Muscle of leg (tissue), 16 donors: ENCODE measurements around the gene CCDC201. TPM values are rescaled to one million over a fixed set of nuclear protein-coding genes. Genes with fewer than 3 reads are reported as not detected.

Experiments used
- DNase-seq: peaks from one replicate; pipeline ENCODE4 v3.0.0; 2013
- H3K27ac ChIP-seq: one replicate; pipeline ENCODE4 v1.5.1; 2013; ENCODE audit warnings: mild to moderate bottlenecking, low read length, control low read depth
- H3K27me3 ChIP-seq: one replicate; pipeline ENCODE4 v1.6.1; 2013; ENCODE audit warnings: low read length; ENCODE audit not compliant: control insufficient read depth, insufficient read depth
- H3K36me3 ChIP-seq: one replicate; pipeline ENCODE4 v1.6.1; 2013; ENCODE audit warnings: low read length; ENCODE audit not compliant: control insufficient read depth, insufficient read depth
- H3K4me1 ChIP-seq: one replicate; pipeline ENCODE4 v1.6.1; 2013; ENCODE audit warnings: low read length; ENCODE audit not compliant: control insufficient read depth, insufficient read depth
- H3K4me3 ChIP-seq: one replicate; pipeline ENCODE4 v1.5.1; 2013; ENCODE audit warnings: low read length, control low read depth
- H3K9me3 ChIP-seq: replicated peaks from 2 replicates; pipeline ENCODE4 v1.6.1; 2013; ENCODE audit warnings: low read depth, low read length; ENCODE audit not compliant: control insufficient read depth
- WGBS: methylation state at CpG from one replicate; pipeline ENCODE4 v1.1.5; 2013; ENCODE audit warnings: missing lambda C conversion rate; ENCODE audit not compliant: insufficient coverage; 5-methylcytosine and 5-hydroxymethylcytosine counted together
- long read RNA-seq, 11 donors: transcript quantifications; one replicate each; lab custom pipeline, GENCODE V29; 2026
- polyA plus RNA-seq, 8 donors: library from polyadenylated mRNA; unstranded; fragments of 120-200 nt; gene quantifications; one replicate each; pipeline versions ENCODE4 v1.2.1 to v1.2.3, GENCODE V29; 2013; ENCODE audit warnings: inconsistent platforms in 1 of 8, low replicate concordance in 1 of 8; ENCODE audit not compliant: insufficient read length in 8 of 8, insufficient read depth in 1 of 8
- total RNA-seq: library from RNA; stranded (reverse); fragments of 120-200 nt; gene quantifications from one replicate; pipeline ENCODE4 v1.2.4, GENCODE V29; 2013

The CCDC201 gene
- total RNA-seq (not detected), polyA plus RNA-seq (under 1 TPM in 1 of 8 donors, not detected in 7; 0.09 TPM)
- long read RNA-seq, donor 1 = 0 reads
- long read RNA-seq, donor 2 = 0 reads
- long read RNA-seq, donor 3 = 0 reads
- long read RNA-seq, donor 4 = 0 reads
- long read RNA-seq, donor 5 = 0 reads
- long read RNA-seq, donor 6 = 0 reads
- long read RNA-seq, donor 7 = 0 reads
- long read RNA-seq, donor 8 = 0 reads
- long read RNA-seq, donor 9 = 0 reads
- long read RNA-seq, donor 10 = 0 reads
- long read RNA-seq, donor 11 = 0 reads

GRCh38 chr7:45873035-45873354 lies at the start of gene CCDC201:
CCDC201 (minus strand) TSS chr7:45873082; CDS start chr7:45873007, 75 bp downstream.
- peaks cover 3% of the 10 kb centered on the region for H3K27me3 ChIP-seq
- peaks cover under 1% of the 10 kb centered on the region for H3K9me3 ChIP-seq
- H3K36me3 ChIP-seq = no peaks in the 10 kb centered on the region
- H3K4me3 ChIP-seq = no peak within 1 kb of the TSS
- H3K4me1 ChIP-seq = no peaks in the 10 kb centered on the region
- no peak within 1 kb of the TSS for H3K27ac ChIP-seq
- no peak for DNase-seq
- 63% methylated on average over 2 of the region's 7 CpGs for WGBS

GRCh38 chr7:45921699-45922519 lies 49.0 kb upstream of the CCDC201 start:
- WGBS = under 1% methylated on average over 21 of the region's 36 CpGs
- H3K27me3 ChIP-seq = peaks cover 31% of the 10 kb centered on the region
- H3K4me1 ChIP-seq = peaks cover 44% of the 10 kb centered on the region
- peaks cover 3% of the 10 kb centered on the region for H3K36me3 ChIP-seq
- peak; percentile 93 for DNase-seq
- peak overlapping the region; percentile 48 for H3K4me3 ChIP-seq
- peak overlapping the region; percentile 88 for H3K27ac ChIP-seq
- H3K9me3 ChIP-seq = no peaks in the 10 kb centered on the region

- Histone ChIP-seq H3K9me3 (no peaks in the 10 kb centered on the region), H3K27me3 (peaks cover 31% of the 10 kb centered on the region), H3K4me1 (peaks cover 44% of the 10 kb centered on the region), H3K36me3 (peaks cover 8% of the 10 kb centered on the region), H3K27ac (peak overlapping the region; percentile 85), H3K4me3 (peak overlapping the region; percentile 48)
- peak; percentile 49 for DNase-seq
- under 1% methylated on average over 30 of the region's 31 CpGs for WGBS
These were observed 48.5 kb upstream of the CCDC201 start for GRCh38 chr7:45921381-45921698.

GRCh38 chr7:45920502-45921380 lies 47.9 kb upstream of the CCDC201 start, which contains the start of gene IGFBP3:
IGFBP3 (minus strand) TSS chr7:45921272; CDS start chr7:45921140, 132 bp downstream.
- Histone ChIP-seq H3K27ac (peak within 1 kb of the TSS; percentile 85), H3K4me3 (peak within 1 kb of the TSS; percentile 65), H3K4me1 (peaks cover 44% of the 10 kb centered on the region), H3K27me3 (peaks cover 31% of the 10 kb centered on the region), H3K36me3 (peaks cover 14% of the 10 kb centered on the region), H3K9me3 (no peaks in the 10 kb centered on the region)
- DNase-seq = peak; percentile 89
- WGBS = under 1% methylated on average over 110 of the region's 111 CpGs

GRCh38 chr7:45919993-45920459 lies 47.1 kb upstream of the CCDC201 start:
- DNase-seq = peak; percentile 42
- H3K36me3 ChIP-seq = peaks cover 20% of the 10 kb centered on the region
- H3K9me3 ChIP-seq = no peaks in the 10 kb centered on the region
- peak overlapping the region; percentile 65 for H3K4me3 ChIP-seq
- 4% methylated on average over 10 of the region's 19 CpGs for WGBS
- peaks cover 44% of the 10 kb centered on the region for H3K4me1 ChIP-seq
- H3K27me3 ChIP-seq = peaks cover 31% of the 10 kb centered on the region
- peak overlapping the region; percentile 79 for H3K27ac ChIP-seq

- H3K4me1 ChIP-seq = peaks cover 44% of the 10 kb centered on the region
- peak overlapping the region; percentile 65 for H3K4me3 ChIP-seq
- 14% methylated on average over 1 of the region's 9 CpGs for WGBS
- H3K27me3 ChIP-seq = peaks cover 31% of the 10 kb centered on the region
- H3K9me3 ChIP-seq = no peaks in the 10 kb centered on the region
- peaks cover 27% of the 10 kb centered on the region for H3K36me3 ChIP-seq
- H3K27ac ChIP-seq = peak overlapping the region; percentile 79
- peak; percentile 81 for DNase-seq
These were observed 46.4 kb upstream of the CCDC201 start for GRCh38 chr7:45919231-45919784.

- Histone ChIP-seq H3K27me3 (peaks cover 31% of the 10 kb centered on the region), H3K27ac (peak overlapping the region; percentile 79), H3K4me3 (peak overlapping the region; percentile 65), H3K4me1 (peaks cover 44% of the 10 kb centered on the region), H3K9me3 (no peaks in the 10 kb centered on the region), H3K36me3 (peaks cover 32% of the 10 kb centered on the region)
- no CpG with 5 or more reads among the region's 2 CpGs for WGBS
- DNase-seq = no peak
These were observed 45.7 kb upstream of the CCDC201 start for GRCh38 chr7:45918556-45918955.

GRCh38 chr7:45917658-45918057 lies 44.8 kb upstream of the CCDC201 start:
- peaks cover 39% of the 10 kb centered on the region for H3K4me1 ChIP-seq
- H3K27ac ChIP-seq = peak overlapping the region; percentile 47
- H3K9me3 ChIP-seq = no peaks in the 10 kb centered on the region
- H3K36me3 ChIP-seq = peaks cover 41% of the 10 kb centered on the region
- H3K4me3 ChIP-seq = peak overlapping the region; percentile 65
- peaks cover 31% of the 10 kb centered on the region for H3K27me3 ChIP-seq
- 5% methylated on average over 15 of the region's 15 CpGs for WGBS
- peak; percentile 85 for DNase-seq

- Histone ChIP-seq H3K27ac (no peak overlapping the region), H3K4me3 (no peak overlapping the region), H3K36me3 (peaks cover 44% of the 10 kb centered on the region), H3K9me3 (no peaks in the 10 kb centered on the region), H3K27me3 (peaks cover 28% of the 10 kb centered on the region), H3K4me1 (peaks cover 34% of the 10 kb centered on the region)
- DNase-seq = no peak
- WGBS = no CpG with 5 or more reads among the region's 14 CpGs
These were observed 44.2 kb upstream of the CCDC201 start for GRCh38 chr7:45917064-45917463.
